ENCODE results near the gene OXCT2. TPM values are rescaled to one million over a fixed set of nuclear protein-coding genes. Genes with fewer than 3 reads are reported as not detected.

Gene OXCT2
- total RNA-seq, 2 donors from 2014 or later, result 3.6 to 4.9 TPM

GRCh38 chr1:39754906-39755504 lies 16.1 kb downstream of the OXCT2 start:
- TF ChIP-seq CTCF (IDR thresholded peaks at IDR 0.05), result no peak
- Histone ChIP-seq H3K4me1 (no peaks in the 10 kb centered on the region), H3K36me3 (peaks cover 72% of the 10 kb centered on the region), H3K4me3 (no peak overlapping the region), H3K27me3 (no peaks in the 10 kb centered on the region), H3K9me3 (no peaks in the 10 kb centered on the region), H3K27ac (no peak overlapping the region)
- DNase-seq (ENCODE audit: low spot score), result no peak

GRCh38 chr1:39754026-39754570 lies 17.1 kb downstream of the OXCT2 start:
- no peaks in the 10 kb centered on the region for H3K9me3 ChIP-seq
- TF ChIP-seq CTCF (IDR thresholded peaks at IDR 0.05), result no peak
- H3K4me3 ChIP-seq, result no peak overlapping the region
- H3K27me3 ChIP-seq, result no peaks in the 10 kb centered on the region
- DNase-seq (ENCODE audit: low spot score), result no peak
- no peaks in the 10 kb centered on the region for H3K4me1 ChIP-seq
- H3K36me3 ChIP-seq, result peaks cover 81% of the 10 kb centered on the region
- H3K27ac ChIP-seq, result no peak overlapping the region

DNA sequence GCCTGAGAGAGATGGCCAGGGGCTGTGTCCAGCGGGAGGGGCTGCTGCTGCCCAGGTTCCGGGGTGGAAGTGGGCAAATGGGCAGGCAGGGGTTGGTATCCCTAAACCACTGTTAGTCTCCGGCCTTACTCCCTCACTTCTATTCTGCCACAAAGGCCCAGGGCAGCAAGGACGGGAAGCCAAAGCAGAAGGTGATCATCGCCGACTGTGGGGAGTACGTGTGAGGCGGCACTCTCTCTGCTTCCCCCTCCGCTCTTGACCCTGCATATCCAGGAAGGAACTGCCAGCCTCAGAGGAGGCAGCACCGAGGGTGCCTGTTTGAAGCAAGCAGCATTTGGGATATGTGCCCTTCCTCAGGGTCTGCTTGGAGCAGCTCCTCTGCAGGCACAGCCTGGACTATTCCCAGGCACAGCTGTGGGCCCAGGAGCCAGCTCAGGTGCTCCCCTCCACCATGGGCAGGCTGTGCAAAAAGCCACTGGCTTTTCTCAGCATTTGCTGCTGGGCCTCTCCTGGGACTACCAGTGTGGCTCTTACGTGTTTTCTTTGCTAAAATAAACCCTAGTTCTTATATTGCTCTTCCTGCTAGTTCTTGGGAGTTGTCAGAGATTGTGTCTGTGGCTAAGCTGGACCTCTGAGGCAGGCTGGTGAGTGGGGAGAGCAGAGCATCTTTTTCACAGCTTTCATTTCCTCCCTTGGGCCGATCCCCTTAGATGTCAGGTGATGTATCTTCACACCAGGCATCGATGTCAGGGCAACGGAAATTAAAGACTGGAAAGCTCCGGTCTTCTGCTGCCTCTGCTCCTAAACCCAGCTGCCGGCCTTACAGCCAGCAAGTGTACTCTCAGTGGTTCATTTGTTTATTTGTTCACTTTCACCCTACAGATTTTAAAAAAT lies 17.8 kb downstream of the OXCT2 start:
- Histone ChIP-seq H3K4me3 (no peak overlapping the region), H3K36me3 (peaks cover 87% of the 10 kb centered on the region), H3K27me3 (no peaks in the 10 kb centered on the region), H3K9me3 (no peaks in the 10 kb centered on the region), H3K27ac (no peak overlapping the region), H3K4me1 (no peaks in the 10 kb centered on the region)
- TF ChIP-seq CTCF (IDR thresholded peaks at IDR 0.05), result no peak
- no peak for DNase-seq (ENCODE audit: low spot score)

DNA sequence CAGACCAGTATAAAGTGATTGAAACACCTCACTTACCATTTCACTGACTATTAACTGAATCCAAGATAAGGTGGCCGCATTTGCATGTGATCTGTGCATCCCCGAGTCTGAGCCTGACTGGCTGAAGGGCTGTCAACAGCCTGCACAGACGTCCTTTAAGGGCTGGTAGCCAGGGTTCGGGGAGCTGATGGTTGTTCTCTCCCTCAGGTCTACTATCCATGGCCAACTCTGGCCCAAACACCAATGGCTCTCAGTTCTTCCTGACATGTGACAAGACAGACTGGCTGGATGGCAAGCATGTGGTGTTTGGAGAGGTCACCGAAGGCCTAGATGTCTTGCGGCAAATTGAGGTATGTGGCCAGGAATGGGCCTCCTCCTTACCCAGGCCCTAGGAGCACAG lies 18.4 kb downstream of the OXCT2 start:
- no peak for DNase-seq (ENCODE audit: low spot score)
- Histone ChIP-seq H3K27ac (no peak overlapping the region), H3K4me1 (no peaks in the 10 kb centered on the region), H3K36me3 (peaks cover 89% of the 10 kb centered on the region), H3K4me3 (no peak overlapping the region), H3K9me3 (no peaks in the 10 kb centered on the region), H3K27me3 (no peaks in the 10 kb centered on the region)
- no peak for TF ChIP-seq CTCF (IDR thresholded peaks at IDR 0.05)

GRCh38 chr1:39751595-39751994 lies 19.6 kb downstream of the OXCT2 start:
- Histone ChIP-seq H3K36me3 (peaks cover 91% of the 10 kb centered on the region), H3K4me3 (no peak overlapping the region), H3K4me1 (no peaks in the 10 kb centered on the region), H3K27me3 (no peaks in the 10 kb centered on the region), H3K9me3 (no peaks in the 10 kb centered on the region), H3K27ac (no peak overlapping the region)
- DNase-seq (ENCODE audit: low spot score), result no peak
- no peak for TF ChIP-seq CTCF (IDR thresholded peaks at IDR 0.05)

Data from right atrium auricular region (tissue), 2 donors.